WI38 (cell line): Measurements from ENCODE around the gene SUPV3L1.

Experiments used
- H3K4me3 ChIP-seq: 2 replicates; pipeline ENCODE4 v1.5.1; 2011; ENCODE audit warnings: low read depth, mild to moderate bottlenecking, control low read depth, low read length
- TF ChIP-seq, protein P1 (sequence below): IDR thresholded peaks from 2 replicates; pipeline ENCODE4 v1.5.1; 2012; ENCODE audit warnings: low read depth, mild to moderate bottlenecking, control low read depth, low read length

The SUPV3L1 gene

DNA sequence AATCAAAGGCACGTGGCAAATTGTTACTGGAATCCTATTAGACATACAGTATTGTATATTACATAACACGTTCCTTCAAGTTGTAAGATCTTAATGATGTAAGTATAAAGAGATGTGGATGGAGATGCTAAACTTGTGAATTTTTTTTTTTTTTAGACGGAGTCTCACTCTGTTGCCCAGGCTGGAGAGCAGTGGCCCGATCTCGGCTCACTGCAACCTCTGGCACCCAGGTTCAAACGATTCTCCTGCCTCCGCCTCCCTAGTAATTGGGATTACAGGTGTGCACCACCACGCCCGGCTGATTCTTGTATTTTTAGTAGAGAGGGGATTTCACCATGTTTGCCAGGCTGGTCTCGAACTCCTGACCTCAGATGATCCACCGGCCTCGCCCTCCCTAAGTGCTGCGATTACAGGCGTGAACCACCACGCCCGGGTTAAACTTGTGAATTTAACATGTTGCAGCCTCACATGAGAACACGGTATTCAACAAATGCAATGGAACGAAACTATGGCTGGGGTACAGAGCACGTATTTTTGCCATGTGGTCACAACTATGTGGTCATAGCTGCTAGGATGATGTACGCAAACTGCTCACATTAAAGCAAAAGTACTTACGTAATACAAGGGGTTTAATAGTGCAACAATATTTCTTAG is 818 bp upstream of the SUPV3L1 start:
- TF ChIP-seq, protein P1, sequence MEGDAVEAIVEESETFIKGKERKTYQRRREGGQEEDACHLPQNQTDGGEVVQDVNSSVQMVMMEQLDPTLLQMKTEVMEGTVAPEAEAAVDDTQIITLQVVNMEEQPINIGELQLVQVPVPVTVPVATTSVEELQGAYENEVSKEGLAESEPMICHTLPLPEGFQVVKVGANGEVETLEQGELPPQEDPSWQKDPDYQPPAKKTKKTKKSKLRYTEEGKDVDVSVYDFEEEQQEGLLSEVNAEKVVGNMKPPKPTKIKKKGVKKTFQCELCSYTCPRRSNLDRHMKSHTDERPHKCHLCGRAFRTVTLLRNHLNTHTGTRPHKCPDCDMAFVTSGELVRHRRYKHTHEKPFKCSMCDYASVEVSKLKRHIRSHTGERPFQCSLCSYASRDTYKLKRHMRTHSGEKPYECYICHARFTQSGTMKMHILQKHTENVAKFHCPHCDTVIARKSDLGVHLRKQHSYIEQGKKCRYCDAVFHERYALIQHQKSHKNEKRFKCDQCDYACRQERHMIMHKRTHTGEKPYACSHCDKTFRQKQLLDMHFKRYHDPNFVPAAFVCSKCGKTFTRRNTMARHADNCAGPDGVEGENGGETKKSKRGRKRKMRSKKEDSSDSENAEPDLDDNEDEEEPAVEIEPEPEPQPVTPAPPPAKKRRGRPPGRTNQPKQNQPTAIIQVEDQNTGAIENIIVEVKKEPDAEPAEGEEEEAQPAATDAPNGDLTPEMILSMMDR: no peak
- H3K4me3 ChIP-seq: peak overlapping the region; percentile 99

DNA sequence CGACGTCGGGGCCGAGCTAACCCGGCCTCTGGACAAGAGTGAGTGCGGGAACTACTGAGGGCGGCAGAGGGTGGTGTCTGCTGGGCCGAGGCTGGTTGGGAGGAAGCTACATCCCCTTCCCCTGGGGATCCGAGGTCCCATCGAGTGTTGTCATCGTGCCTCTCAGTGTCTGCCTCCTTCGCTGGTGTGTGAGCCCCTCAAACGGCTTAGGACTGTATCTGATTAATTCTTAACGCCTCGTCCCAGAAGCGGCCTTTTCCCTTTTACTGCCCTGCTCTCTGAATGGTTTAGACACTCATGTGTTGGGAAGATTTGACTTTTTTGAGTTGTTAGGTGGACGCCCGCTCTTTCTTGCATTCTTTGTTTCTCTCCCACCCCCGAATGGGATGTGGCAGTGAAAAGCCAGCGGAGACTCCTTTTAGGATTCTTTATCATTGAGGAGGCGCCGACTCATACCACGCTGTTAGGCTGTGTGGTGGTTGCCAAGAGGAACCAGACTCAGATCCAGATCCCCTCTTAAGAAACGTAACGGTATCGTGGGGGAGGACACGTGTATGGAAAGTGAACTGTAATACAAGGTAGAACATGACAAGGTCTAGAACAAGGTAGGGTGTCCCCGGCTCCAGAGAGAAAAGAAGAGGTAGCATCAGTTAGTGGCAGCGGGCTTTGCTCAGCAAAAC is 631 bp downstream of the SUPV3L1 start:
- TF ChIP-seq, protein P1: no peak
- H3K4me3 ChIP-seq: peak overlapping the region; percentile 99

DNA sequence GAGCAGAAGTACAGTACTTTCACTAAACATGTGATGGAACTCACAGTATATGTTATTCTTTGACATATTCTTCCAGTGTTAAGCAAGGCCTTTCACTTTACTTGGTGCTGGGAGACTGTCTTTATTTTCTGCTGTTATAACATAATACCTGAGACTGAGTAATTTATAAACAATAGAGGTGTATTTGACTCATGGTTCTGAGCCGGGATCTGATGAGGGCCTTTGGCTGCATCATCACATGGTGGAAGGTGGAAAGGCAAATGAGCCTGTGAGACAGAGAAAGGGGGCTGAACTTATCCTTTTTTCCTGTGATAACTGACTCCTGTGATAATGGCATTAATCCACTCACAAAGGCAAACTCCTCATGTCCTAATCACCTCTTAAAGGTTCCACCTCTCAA is 1.4 kb downstream of the SUPV3L1 start:
- H3K4me3 ChIP-seq: peak overlapping the region; percentile 99
- TF ChIP-seq, protein P1: no peak

DNA sequence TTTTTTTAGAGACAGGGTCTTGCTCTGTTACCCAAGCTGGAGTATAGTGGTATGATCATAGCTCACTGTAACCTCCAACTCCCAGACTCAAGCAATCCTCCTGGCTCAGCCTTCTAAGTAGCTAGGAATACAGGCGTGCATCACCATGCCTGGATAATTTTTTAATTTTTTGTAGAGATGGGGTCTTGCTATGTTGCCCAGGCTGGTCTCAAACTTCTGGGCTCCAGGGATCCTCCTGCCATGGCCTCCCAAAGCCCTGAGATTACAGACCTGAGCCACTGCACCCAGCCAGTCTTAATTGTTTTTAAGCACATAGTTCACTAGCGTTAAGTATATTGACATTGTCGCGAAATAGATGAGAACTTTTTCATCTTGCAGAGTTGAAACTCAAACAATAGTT is 2.0 kb downstream of the SUPV3L1 start:
- TF ChIP-seq, protein P1: no peak

DNA sequence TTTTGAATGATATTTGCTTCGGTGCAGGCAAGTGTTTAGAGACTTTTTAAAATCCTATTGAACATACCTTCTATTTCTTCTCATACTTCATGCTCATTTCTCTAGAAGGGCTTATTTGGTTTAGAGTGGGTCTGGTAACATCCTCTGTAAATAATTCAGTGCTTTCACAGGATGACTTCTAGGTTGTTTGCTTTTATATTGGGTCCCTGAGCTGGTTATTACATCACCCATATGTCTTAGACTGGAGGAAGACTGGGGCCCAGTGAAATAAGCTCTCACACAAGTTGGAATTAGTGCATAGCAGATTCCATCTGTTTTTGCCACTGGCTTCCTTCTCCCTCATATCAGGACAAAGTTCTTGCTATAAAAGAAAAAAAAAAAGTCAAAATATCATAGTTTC is 6.5 kb downstream of the SUPV3L1 start:
- no peak overlapping the region for H3K4me3 ChIP-seq
- TF ChIP-seq, protein P1: no peak

More for the DNA sequence above, 2.0 kb downstream of the SUPV3L1 start:
- no peak overlapping the region for H3K4me3 ChIP-seq

DNA sequence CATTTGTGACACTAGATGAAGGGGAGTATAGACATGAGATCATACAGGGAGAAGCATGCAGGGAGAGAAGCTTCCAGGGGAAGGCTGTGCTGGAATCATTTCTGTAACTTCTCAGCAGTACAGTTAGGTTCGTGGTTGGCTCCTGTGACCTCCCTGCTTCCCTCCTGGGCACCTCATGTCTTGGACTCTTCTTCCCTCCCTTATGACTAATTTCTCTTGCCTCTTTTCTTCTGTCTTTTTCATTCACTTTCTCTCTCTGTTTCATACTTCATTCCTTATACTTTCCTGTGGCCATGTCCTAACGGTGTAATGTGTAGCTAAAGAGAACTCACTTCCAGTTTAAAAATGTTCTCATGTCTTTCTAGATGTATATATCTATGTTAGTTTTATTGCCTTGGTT is 21.0 kb downstream of the SUPV3L1 start:
- TF ChIP-seq, protein P1: no peak
- no peak overlapping the region for H3K4me3 ChIP-seq

DNA sequence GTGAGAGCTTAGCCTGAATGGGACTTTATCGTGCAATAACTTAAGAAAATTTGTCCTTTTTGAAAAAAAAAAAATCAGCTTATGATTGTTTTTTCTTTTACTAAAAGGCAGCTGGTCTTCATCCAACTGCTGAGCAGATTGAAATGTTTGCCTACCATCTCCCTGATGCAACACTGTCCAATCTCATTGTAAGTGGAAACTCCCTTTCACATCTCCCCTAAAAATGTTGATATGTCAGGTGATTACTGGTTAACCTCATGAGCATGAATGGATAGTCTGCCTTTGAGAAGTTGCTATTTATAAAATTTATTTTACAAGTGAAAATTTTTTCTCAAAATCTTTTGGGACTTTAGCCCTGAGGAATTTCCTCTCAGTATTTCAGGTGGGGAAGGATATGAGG is 22.3 kb downstream of the SUPV3L1 start:
- TF ChIP-seq, protein P1: no peak
- H3K4me3 ChIP-seq: no peak overlapping the region
